Fibroblast of the conjunctiva (primary cell): ENCODE results near the gene RNASE11.
"Not testable (repeated sequence)": the region's sequence is repeated elsewhere in the genome, so short reads cannot be mapped to it uniquely, and the experiment has no call there.

Experiments used
- DNase-seq: peaks from one replicate; pipeline ENCODE4 v3.0.0-alpha.2; 2010; ENCODE audit warnings: low read depth

Gene RNASE11

DNA sequence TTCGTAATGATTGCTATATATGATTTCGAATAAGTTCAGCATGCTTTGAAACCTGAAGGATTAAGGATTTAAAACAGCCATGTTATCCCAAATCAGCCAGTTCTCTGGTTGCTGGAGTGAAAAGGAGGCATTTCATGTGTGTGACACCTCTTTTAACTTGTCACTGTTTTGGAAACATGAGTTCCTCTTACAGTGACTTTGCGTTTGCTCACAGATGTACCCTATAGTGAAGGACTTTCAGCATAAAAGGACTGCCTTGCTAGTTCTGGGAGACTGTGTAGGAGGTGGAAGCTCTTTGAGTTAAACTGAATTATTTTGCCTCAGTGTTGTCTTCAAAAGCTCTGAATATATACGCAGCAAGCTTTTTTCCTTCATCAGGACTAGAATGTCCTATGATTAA lies 7.6 kb downstream of the RNASE11 start:
- DNase-seq, result no peak

GRCh38 chr14:20578784-20579502 lies 8.9 kb downstream of the RNASE11 start:
- no peak for DNase-seq

GRCh38 chr14:20578325-20578724 lies 9.5 kb downstream of the RNASE11 start:
- no peak for DNase-seq

DNA sequence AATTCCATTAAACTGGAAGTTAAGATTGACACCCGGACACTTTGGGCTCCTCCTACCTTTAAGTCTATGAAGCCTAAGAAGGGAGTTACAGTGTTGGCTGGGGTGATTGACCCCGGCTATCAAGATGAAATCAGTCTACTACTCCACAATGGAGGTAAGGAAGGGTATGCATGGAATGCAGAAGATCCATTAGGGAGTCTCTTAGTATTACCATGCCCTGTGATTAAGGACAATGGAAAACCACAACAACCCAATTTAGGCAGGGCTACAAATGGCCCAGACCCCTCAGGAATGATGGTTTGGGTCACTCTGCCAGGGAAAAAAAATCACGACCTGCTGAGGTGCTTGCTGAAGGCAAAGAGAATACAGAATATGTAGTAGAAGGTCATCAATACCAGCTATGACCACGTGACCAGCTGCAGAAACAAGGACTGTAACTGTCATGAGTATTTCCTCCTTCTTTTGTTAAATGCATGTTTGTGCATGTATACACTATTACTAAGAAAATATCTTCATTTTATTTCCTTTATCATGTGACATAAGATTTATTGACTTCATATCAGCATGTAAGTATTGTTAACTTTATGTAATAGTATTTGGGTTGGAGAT lies 15.3 kb downstream of the RNASE11 start:
- DNase-seq, result not testable (repeated sequence)

GRCh38 chr14:20570720-20571119 lies 17.1 kb downstream of the RNASE11 start:
- not testable (repeated sequence) for DNase-seq

DNA sequence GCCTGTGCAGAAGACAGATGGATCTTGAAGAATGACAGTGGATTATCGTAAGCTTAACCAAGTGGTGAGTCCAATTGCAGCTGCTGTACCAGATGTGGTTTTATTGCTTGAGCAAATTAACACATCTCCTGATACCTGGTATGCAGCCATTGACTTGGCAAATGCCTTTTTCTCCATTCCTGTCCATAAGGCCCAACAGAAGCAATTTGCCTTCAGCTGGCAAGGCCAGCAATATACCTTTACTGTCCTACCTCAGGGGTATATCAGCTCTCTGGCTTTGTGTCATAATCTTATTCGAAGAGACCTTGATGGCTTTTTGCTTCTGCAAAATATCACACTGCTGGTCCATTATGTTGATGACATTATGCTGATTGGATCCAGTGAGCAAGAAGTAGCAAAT lies 17.9 kb downstream of the RNASE11 start:
- not testable (repeated sequence) for DNase-seq

DNA sequence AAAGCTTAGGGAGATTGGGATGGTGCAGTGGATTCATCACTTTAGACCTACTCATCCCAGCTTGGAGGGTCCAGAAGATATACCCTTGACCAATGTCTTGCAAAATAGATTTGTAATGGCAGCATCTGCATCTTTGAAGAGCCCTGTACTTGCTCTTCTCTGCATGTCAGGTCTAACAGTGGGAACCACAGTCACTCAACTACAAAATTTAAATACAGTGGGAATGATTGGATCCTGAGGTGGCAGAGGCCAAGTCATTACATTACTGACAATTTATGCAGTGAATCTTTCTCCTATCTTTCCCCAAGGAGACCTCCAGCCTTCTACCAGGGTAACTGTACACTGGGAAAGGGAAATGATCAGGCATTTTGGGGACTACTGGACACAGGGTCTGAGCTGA lies 18.7 kb downstream of the RNASE11 start:
- no peak for DNase-seq

DNA sequence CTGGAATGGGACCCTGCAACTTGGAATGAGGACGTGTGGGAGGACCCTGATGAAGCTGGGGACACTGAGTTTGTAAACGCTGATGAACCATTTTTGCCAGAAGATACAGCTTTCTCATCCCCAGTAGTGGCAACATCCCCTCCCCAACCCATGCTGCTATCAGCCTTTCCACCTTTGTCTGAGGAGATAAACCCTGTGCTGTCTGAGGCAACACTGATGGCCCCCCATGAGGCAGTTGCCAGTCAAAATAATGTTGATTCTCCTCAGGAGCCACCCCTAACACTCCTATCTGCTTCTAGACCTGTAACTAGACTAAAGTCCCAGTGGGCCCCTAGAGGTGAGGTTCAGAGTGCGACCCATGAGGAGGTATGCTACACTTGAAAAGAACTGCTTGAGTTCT lies 19.4 kb downstream of the RNASE11 start:
- no peak for DNase-seq

DNA sequence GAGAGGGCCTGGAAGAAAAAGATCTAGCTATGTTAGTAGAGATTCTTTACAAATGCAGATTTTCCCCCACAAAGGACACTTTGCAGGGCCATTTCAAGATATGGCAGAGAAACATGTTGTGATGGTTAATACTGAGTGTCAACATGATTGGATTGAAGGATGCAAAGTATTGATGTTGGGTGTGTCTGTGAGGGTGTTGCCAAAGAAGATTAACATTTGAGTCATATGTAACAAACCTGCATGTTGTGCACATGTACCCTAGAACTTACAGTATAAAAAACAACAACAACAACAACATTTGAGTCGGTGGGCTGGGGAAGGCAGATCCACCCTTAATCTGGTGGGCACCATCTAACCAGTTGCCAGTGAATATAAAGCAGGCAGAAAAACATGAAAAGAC lies 20.6 kb downstream of the RNASE11 start:
- DNase-seq, result not testable (repeated sequence)

- DNase-seq, result no peak
These were observed 23.3 kb downstream of the RNASE11 start for GRCh38 chr14:20564501-20564997.

GRCh38 chr14:20563971-20564370 lies 23.8 kb downstream of the RNASE11 start:
- DNase-seq, result no peak

DNA sequence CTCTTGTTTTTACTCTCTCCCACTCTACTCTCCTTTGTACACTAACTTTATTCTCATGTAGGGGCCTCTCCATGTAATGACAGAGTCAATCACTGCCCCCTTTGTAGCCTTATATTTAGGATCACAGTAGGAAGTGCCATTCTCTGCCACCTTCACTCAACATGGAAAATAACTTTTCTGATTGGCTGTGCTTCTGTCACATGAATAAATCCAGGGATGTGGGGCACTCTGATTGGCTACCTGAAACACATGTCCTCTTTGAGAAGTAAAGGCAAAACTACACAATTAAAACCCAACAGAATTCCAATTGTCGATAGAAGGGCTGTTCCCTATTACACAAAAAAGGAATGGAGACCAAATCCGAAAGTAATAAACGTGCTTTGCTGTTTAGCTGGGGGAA lies 26.8 kb downstream of the RNASE11 start, which contains the start of gene RNASE9:
RNASE9 (minus strand) TSS at position 87 of the 400 bp plus-strand sequence.
- DNase-seq, result no peak

DNA sequence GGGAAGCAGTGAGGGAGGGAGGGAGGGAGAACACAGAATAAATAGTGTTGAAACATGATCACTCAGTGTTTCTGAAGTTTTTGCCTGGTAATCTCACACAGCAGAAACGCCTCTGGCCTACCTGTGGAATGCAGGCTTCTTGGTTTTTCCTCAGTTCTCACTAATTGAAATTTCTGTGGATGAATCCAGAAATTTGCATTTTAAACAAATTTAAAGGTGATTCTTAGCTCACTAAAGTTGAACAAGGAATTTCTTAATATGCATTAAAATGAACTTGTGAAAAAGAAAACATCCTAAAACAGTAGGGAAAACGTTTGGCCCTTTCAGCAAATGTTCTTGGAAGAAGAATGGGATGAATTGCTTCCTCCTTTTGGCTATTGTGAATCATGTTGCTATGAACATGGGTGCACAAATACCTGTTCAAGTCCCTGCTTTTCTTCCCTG lies 28.3 kb downstream of the RNASE11 start:
- DNase-seq, result no peak

GRCh38 chr14:20557212-20557542 lies 30.6 kb downstream of the RNASE11 start:
- no peak for DNase-seq

GRCh38 chr14:20556500-20557211 lies 31.1 kb downstream of the RNASE11 start:
- DNase-seq, result no peak

DNA sequence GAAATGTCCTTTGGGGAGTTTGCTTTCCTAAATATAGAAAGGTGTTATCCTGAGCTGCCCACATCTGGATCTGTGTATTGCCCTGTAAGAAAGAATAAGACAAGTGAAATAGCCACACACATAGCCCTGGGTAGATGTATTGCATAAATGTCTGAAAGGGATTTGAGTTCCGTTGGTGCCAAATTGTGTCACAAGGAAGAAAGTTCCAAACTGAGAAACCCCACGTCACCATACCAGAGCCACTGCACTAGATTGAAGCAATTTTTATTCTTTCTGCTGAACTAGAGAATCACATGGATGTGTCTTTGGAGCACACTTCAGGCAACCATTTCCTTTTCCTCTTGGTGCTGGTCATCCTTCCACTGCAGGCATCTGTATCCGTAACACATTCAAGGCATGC lies 32.0 kb downstream of the RNASE11 start:
- no peak for DNase-seq

- no peak for DNase-seq
These were observed 34.8 kb downstream of the RNASE11 start for GRCh38 chr14:20553024-20553423.

- DNase-seq, result no peak
These were observed 36.2 kb downstream of the RNASE11 start for GRCh38 chr14:20551606-20552005.

- DNase-seq, result no peak
These were observed 36.9 kb downstream of the RNASE11 start for GRCh38 chr14:20550926-20551325.

- DNase-seq, result no peak
These were observed 39.2 kb downstream of the RNASE11 start for GRCh38 chr14:20548414-20549158.

GRCh38 chr14:20546877-20547276 lies 40.9 kb downstream of the RNASE11 start:
- no peak for DNase-seq

DNA sequence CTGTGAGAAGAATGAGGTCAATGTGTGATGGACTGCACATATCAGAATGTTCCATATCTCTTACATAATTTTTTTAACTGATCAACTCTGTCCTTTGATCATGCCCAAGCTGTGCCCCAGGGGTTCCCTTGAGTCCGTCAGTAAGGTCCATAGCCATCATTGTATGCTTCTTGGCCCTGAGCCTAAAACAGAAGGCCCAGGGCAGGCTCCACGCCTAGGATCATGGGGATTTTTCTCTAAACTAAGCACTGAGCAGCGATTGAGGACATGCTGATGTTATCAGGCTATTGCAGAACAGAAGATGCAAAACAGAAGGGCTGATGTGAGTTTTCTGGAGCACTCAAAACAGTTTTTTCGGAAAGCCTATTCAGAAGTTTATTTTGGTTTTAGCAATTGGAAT lies 47.9 kb downstream of the RNASE11 start:
- no peak for DNase-seq
